Activated naive CD4-positive, alpha-beta T cell treated with anti-CD3 and anti-CD28 coated beads, Interleukin-2, amount 50 U/mL, for 72 hours (primary cell): Measurements from ENCODE around the gene NRIP1. TPM values are rescaled to one million over a fixed set of nuclear protein-coding genes. Genes with fewer than 3 reads are reported as not detected.
"Not testable (repeated sequence)": the region's sequence is repeated elsewhere in the genome, so short reads cannot be mapped to it uniquely, and the experiment has no call there.

Experiments
- ATAC-seq, 2 donors: fragments of 150-1000 bp; cut with Tn5 transposase; 2 replicates each; pipeline ENCODE4 v1.10.0; 2021; ENCODE audit warnings: mild to moderate bottlenecking in 2 of 2, moderate library complexity in 2 of 2
- DNase-seq, 2 donors: peaks; one replicate each; pipeline ENCODE4 v3.0.0; 2021 to 2022; ENCODE audit warnings: low spot score in 2 of 2
- H3K27ac Mint-ChIP-seq, 2 donors: one replicate each; pipeline ENCODE4 v1.8.0; 2022; ENCODE audit warnings: mild to moderate bottlenecking in 2 of 2, mixed read lengths in 2 of 2
- H3K36me3 Mint-ChIP-seq, 2 donors: one replicate each; pipeline ENCODE4 v1.8.0; 2022; ENCODE audit warnings: mixed read lengths in 2 of 2
- H3K9me3 Mint-ChIP-seq, 2 donors: one replicate each; pipeline ENCODE4 v1.8.0; 2022; ENCODE audit warnings: mixed read lengths in 2 of 2
- total RNA-seq, 2 donors: library from RNA; stranded (reverse); gene quantifications; one replicate each; pipeline ENCODE4 v1.2.3, GENCODE V29; 2022

NRIP1 gene
- total RNA-seq, 2 donors from 2014 or later, result 7.6 to 11.3 TPM

GRCh38 chr21:15030861-15031260 is 33.9 kb downstream of the NRIP1 start:
- H3K27ac Mint-ChIP-seq, DNase-seq, H3K9me3 Mint-ChIP-seq, ATAC-seq: not testable (repeated sequence)
- H3K36me3 Mint-ChIP-seq, result peaks cover 0 to 12% of the 10 kb centered on the region in 2 donors

- ATAC-seq, result no peak
- Mint-ChIP-seq H3K36me3 (peaks cover 10 to 12% of the 10 kb centered on the region in 2 donors), H3K27ac (peak overlapping the region in 1 of 2 donors; percentile 6), H3K9me3 (peaks cover 5 to 8% of the 10 kb centered on the region in 2 donors)
- no peak for DNase-seq
Observed at GRCh38 chr21:15029077-15029476, 35.7 kb downstream of the NRIP1 start.

- ATAC-seq (no peak), DNase-seq (no peak)
- Mint-ChIP-seq H3K27ac (no peak overlapping the region), H3K9me3 (peaks cover 5 to 8% of the 10 kb centered on the region in 2 donors), H3K36me3 (peaks cover 10 to 12% of the 10 kb centered on the region in 2 donors)
Observed at GRCh38 chr21:15028186-15028585, 36.6 kb downstream of the NRIP1 start.

GRCh38 chr21:15027056-15027455 is 37.7 kb downstream of the NRIP1 start:
- ATAC-seq (no peak), DNase-seq (no peak)
- H3K27ac Mint-ChIP-seq, result no peak overlapping the region
- H3K36me3 Mint-ChIP-seq, result peaks cover 10 to 21% of the 10 kb centered on the region in 2 donors
- H3K9me3 Mint-ChIP-seq, result peaks cover 5 to 8% of the 10 kb centered on the region in 2 donors

- DNase-seq (no peak), ATAC-seq (no peak)
- no peak overlapping the region for H3K27ac Mint-ChIP-seq
- H3K9me3 Mint-ChIP-seq, result peaks cover 5 to 8% of the 10 kb centered on the region in 2 donors
- peaks cover 10 to 25% of the 10 kb centered on the region in 2 donors for H3K36me3 Mint-ChIP-seq
Observed at GRCh38 chr21:15026370-15026769, 38.4 kb downstream of the NRIP1 start.

GRCh38 chr21:15023776-15024175 is 41.0 kb downstream of the NRIP1 start:
- Mint-ChIP-seq H3K36me3 (peaks cover 10 to 13% of the 10 kb centered on the region in 2 donors), H3K9me3 (peaks cover 5 to 8% of the 10 kb centered on the region in 2 donors), H3K27ac (no peak overlapping the region)
- no peak for DNase-seq
- ATAC-seq, result no peak

GRCh38 chr21:15022608-15023261 is 42.1 kb downstream of the NRIP1 start:
- Mint-ChIP-seq H3K36me3 (peaks cover 10 to 13% of the 10 kb centered on the region in 2 donors), H3K27ac (no peak overlapping the region), H3K9me3 (peaks cover 5 to 8% of the 10 kb centered on the region in 2 donors)
- DNase-seq, result no peak
- ATAC-seq, result no peak

GRCh38 chr21:15020797-15021196 is 44.0 kb downstream of the NRIP1 start:
- ATAC-seq (no peak), DNase-seq (no peak)
- H3K27ac Mint-ChIP-seq, result no peak overlapping the region
- H3K9me3 Mint-ChIP-seq, result peaks cover 5 to 8% of the 10 kb centered on the region in 2 donors
- H3K36me3 Mint-ChIP-seq, result peaks cover 10 to 13% of the 10 kb centered on the region in 2 donors

GRCh38 chr21:15018382-15018781 is 46.4 kb downstream of the NRIP1 start:
- Mint-ChIP-seq H3K36me3 (peaks cover 0 to 13% of the 10 kb centered on the region in 2 donors), H3K9me3 (no peaks in the 10 kb centered on the region), H3K27ac (no peak overlapping the region)
- ATAC-seq, result peak in 1 of 2 donors; percentile 58
- no peak for DNase-seq

GRCh38 chr21:15015622-15016471 is 49.0 kb downstream of the NRIP1 start:
- no peaks in the 10 kb centered on the region for H3K36me3 Mint-ChIP-seq
- DNase-seq (no peak), ATAC-seq (peak; percentile 38 to 52)
- H3K27ac Mint-ChIP-seq, result no peak overlapping the region
- H3K9me3 Mint-ChIP-seq, result no peaks in the 10 kb centered on the region

- ATAC-seq, result no peak
- DNase-seq, result no peak
- H3K9me3 Mint-ChIP-seq, result no peaks in the 10 kb centered on the region
- no peak overlapping the region for H3K27ac Mint-ChIP-seq
- peaks cover 0 to 1% of the 10 kb centered on the region in 2 donors for H3K36me3 Mint-ChIP-seq
Observed at GRCh38 chr21:15014221-15014620, 50.6 kb downstream of the NRIP1 start.

- H3K9me3 Mint-ChIP-seq, result peaks cover 4 to 8% of the 10 kb centered on the region in 2 donors
- ATAC-seq, result no peak
- no peak overlapping the region for H3K27ac Mint-ChIP-seq
- H3K36me3 Mint-ChIP-seq, result peaks cover 6 to 18% of the 10 kb centered on the region in 2 donors
- DNase-seq, result no peak
Observed at GRCh38 chr21:15011967-15012366, 52.8 kb downstream of the NRIP1 start.

- Mint-ChIP-seq H3K36me3 (peaks cover 10 to 22% of the 10 kb centered on the region in 2 donors), H3K27ac (no peak overlapping the region), H3K9me3 (peaks cover 4 to 12% of the 10 kb centered on the region in 2 donors)
- no peak for DNase-seq
- ATAC-seq, result no peak
Observed at GRCh38 chr21:15010645-15011044, 54.2 kb downstream of the NRIP1 start.

- DNase-seq (no peak), ATAC-seq (no peak)
- H3K36me3 Mint-ChIP-seq, result peaks cover 10 to 22% of the 10 kb centered on the region in 2 donors
- H3K27ac Mint-ChIP-seq, result no peak overlapping the region
- peaks cover 4 to 12% of the 10 kb centered on the region in 2 donors for H3K9me3 Mint-ChIP-seq
Observed at GRCh38 chr21:15009837-15010363, 54.9 kb downstream of the NRIP1 start.

GRCh38 chr21:15007716-15008296 is 57.0 kb downstream of the NRIP1 start:
- peaks cover 4 to 12% of the 10 kb centered on the region in 2 donors for H3K9me3 Mint-ChIP-seq
- H3K27ac Mint-ChIP-seq, result peak overlapping the region in 1 of 2 donors; percentile 16
- ATAC-seq, result no peak
- peaks cover 10 to 22% of the 10 kb centered on the region in 2 donors for H3K36me3 Mint-ChIP-seq
- DNase-seq, result no peak

GRCh38 chr21:15006594-15007230 is 58.1 kb downstream of the NRIP1 start:
- ATAC-seq, result peak in 1 of 2 donors; percentile 20
- no peak for DNase-seq
- peak overlapping the region; percentile 0 to 1 for H3K27ac Mint-ChIP-seq
- peaks cover 10 to 22% of the 10 kb centered on the region in 2 donors for H3K36me3 Mint-ChIP-seq
- peaks cover 4 to 12% of the 10 kb centered on the region in 2 donors for H3K9me3 Mint-ChIP-seq
